Brain microvascular endothelial cell (primary cell): ENCODE measurements around the gene GPR183.

Source experiments
- DNase-seq: peaks from one replicate; pipeline ENCODE4 v3.0.0-alpha.2; 2020
- H3K27ac ChIP-seq: fragments of 250-450 bp; sonication (Bioruptor Pico); 2 replicates; pipeline ENCODE4 v1.5.1; 2020; ENCODE audit warnings: mild to moderate bottlenecking, moderate library complexity
- H3K27me3 ChIP-seq: fragments of 250-450 bp; sonication (Bioruptor Pico); replicated peaks from 2 replicates; pipeline ENCODE4 v1.5.1; 2020; ENCODE audit warnings: mild to moderate bottlenecking
- H3K36me3 ChIP-seq: fragments of 250-450 bp; sonication (Bioruptor Pico); replicated peaks from 2 replicates; pipeline ENCODE4 v1.5.1; 2020; ENCODE audit warnings: mild to moderate bottlenecking
- H3K4me3 ChIP-seq: 2 replicates; pipeline ENCODE4 v1.5.1; 2011; ENCODE audit warnings: low read depth, mild to moderate bottlenecking, control low read depth, low read length, moderate library complexity
- CTCF ChIP-seq: IDR thresholded peaks from 2 replicates; pipeline ENCODE4 v1.5.1; 2011; ENCODE audit warnings: low read depth, mild to moderate bottlenecking, moderate library complexity, low read length, control low read depth, inconsistent platforms; ENCODE audit errors: missing control alignments
- in situ Hi-C: cut with HindIII; loops from 2 replicates; pipeline ENCODE4 v1.10.0; 2017; ENCODE audit warnings: low sequenced_read_pairs, low pct_ligation_motif_present

GPR183 gene

GRCh38 chr13:99314640-99315176, 7.5 kb upstream of the GPR183 start:
- no peaks in the 10 kb centered on the region for H3K36me3 ChIP-seq
- no peaks in the 10 kb centered on the region for H3K27me3 ChIP-seq
- peak overlapping the region; percentile 95 for H3K27ac ChIP-seq
- no peak overlapping the region for H3K4me3 ChIP-seq
- peak; percentile 94 for DNase-seq
- TF ChIP-seq CTCF: no peak
- in situ Hi-C loops: no loop called here

- no peak for TF ChIP-seq CTCF
- H3K27ac ChIP-seq: peak overlapping the region; percentile 95
- in situ Hi-C loops: no loop called here
- H3K27me3 ChIP-seq: no peaks in the 10 kb centered on the region
- no peak for DNase-seq
- no peaks in the 10 kb centered on the region for H3K36me3 ChIP-seq
- no peak overlapping the region for H3K4me3 ChIP-seq
These were observed 6.7 kb upstream of the GPR183 start for GRCh38 chr13:99313941-99314340.

- in situ Hi-C loops: no loop called here
- H3K27me3 ChIP-seq: no peaks in the 10 kb centered on the region
- no peak for DNase-seq
- no peaks in the 10 kb centered on the region for H3K36me3 ChIP-seq
- H3K4me3 ChIP-seq: no peak overlapping the region
- peak overlapping the region; percentile 95 for H3K27ac ChIP-seq
- TF ChIP-seq CTCF: no peak
These were observed 6.3 kb upstream of the GPR183 start for GRCh38 chr13:99313501-99313900.

GRCh38 chr13:99312493-99312883, 5.3 kb upstream of the GPR183 start:
- in situ Hi-C loops: no loop called here
- TF ChIP-seq CTCF: no peak
- DNase-seq: peak; percentile 93
- Histone ChIP-seq H3K27me3 (no peaks in the 10 kb centered on the region), H3K36me3 (no peaks in the 10 kb centered on the region), H3K27ac (peak overlapping the region; percentile 95), H3K4me3 (no peak overlapping the region)

GRCh38 chr13:99311748-99312492, 4.7 kb upstream of the GPR183 start:
- no peaks in the 10 kb centered on the region for H3K36me3 ChIP-seq
- H3K27ac ChIP-seq: peak overlapping the region; percentile 95
- in situ Hi-C loops: no loop called here
- H3K27me3 ChIP-seq: no peaks in the 10 kb centered on the region
- DNase-seq: no peak
- TF ChIP-seq CTCF: no peak
- no peak overlapping the region for H3K4me3 ChIP-seq

- Histone ChIP-seq H3K36me3 (no peaks in the 10 kb centered on the region), H3K27ac (peak overlapping the region; percentile 95), H3K4me3 (no peak overlapping the region), H3K27me3 (no peaks in the 10 kb centered on the region)
- no peak for DNase-seq
- TF ChIP-seq CTCF: no peak
- in situ Hi-C loops: no loop called here
These were observed 3.9 kb upstream of the GPR183 start for GRCh38 chr13:99311137-99311536.
